Epithelial cell of esophagus (primary cell): ENCODE results near the gene ZNF440.
A peak's percentile ranks its signal among the peaks of the same experiment; 100 is the strongest.

Experiments used
- DNase-seq: peaks from one replicate; pipeline ENCODE4 v3.0.0; 2010; ENCODE audit warnings: low read depth
- H3K4me3 ChIP-seq: 2 replicates; pipeline ENCODE4 v1.5.1; 2011; ENCODE audit warnings: mild to moderate bottlenecking, low read length, control low read depth
- TF ChIP-seq, protein P1 (sequence below): IDR thresholded peaks from 2 replicates; pipeline ENCODE4 v1.5.1; 2011; ENCODE audit warnings: low read depth, mild to moderate bottlenecking, low read length, control low read depth, inconsistent platforms; ENCODE audit not compliant: insufficient read depth; ENCODE audit errors: missing control alignments

ZNF440 gene

DNA sequence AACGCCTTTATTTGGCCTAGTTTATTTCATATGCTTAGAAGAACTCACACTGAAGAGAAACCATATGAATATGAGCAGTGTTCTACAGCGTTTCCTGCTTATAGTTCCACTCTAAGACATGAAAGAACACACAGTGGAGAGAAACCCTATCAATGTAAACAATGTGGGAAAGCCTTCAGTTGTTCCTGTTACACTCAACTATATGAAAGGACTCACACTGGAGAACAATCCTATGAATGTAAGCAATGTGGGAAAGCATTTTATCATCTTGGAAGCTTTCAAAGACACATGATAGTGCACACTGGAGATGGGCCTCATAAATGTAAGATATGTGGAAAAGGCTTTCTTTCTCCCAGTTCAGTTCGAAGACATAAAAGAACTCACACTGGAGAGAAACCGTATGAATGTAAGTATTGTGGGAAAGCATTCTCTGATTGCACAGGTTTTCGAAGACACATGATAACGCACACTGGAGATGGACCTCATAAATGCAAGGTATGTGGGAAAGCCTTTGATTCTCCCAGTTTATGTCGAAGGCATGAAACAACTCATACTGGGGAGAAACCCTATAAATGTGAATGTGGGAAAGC lies 33.5 kb upstream of the ZNF440 start:
- DNase-seq: no peak
- H3K4me3 ChIP-seq: no peak overlapping the region
- TF ChIP-seq, protein P1, sequence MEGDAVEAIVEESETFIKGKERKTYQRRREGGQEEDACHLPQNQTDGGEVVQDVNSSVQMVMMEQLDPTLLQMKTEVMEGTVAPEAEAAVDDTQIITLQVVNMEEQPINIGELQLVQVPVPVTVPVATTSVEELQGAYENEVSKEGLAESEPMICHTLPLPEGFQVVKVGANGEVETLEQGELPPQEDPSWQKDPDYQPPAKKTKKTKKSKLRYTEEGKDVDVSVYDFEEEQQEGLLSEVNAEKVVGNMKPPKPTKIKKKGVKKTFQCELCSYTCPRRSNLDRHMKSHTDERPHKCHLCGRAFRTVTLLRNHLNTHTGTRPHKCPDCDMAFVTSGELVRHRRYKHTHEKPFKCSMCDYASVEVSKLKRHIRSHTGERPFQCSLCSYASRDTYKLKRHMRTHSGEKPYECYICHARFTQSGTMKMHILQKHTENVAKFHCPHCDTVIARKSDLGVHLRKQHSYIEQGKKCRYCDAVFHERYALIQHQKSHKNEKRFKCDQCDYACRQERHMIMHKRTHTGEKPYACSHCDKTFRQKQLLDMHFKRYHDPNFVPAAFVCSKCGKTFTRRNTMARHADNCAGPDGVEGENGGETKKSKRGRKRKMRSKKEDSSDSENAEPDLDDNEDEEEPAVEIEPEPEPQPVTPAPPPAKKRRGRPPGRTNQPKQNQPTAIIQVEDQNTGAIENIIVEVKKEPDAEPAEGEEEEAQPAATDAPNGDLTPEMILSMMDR: no peak

DNA sequence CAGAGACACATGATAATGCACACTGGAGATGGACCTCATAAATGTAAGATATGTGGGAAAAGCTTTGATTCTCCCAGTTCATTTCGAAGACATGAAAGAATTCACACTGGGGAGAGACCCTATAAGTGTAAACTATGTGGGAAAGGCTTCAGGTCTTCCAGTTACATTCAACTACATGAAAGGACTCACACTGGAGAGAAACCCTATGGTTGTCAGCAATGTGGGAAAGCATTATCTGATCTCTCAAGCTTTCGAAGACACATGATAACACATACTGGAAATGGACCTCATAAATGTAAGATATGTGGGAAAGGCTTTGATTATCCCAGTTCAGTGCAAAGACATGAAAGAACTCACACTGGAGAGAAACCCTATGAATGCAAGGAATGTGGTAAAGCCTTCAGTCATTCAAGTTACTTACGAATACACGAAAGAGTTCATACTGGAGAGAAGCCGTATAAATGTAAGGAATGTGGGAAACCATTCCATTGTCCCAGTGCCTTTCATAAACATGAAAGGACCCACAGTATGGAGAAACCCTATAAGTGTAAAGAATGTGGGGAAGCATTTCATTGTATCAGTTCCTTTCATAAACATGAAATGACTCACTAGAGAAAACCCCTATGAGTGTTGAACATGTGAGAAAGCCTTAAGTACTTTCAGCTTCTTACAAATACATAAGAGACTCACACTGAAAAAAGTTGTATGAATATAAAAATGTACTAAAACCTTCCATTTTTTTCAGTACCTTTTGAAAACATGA lies 32.6 kb upstream of the ZNF440 start:
- no peak for DNase-seq
- TF ChIP-seq, protein P1: no peak
- H3K4me3 ChIP-seq: no peak overlapping the region

DNA sequence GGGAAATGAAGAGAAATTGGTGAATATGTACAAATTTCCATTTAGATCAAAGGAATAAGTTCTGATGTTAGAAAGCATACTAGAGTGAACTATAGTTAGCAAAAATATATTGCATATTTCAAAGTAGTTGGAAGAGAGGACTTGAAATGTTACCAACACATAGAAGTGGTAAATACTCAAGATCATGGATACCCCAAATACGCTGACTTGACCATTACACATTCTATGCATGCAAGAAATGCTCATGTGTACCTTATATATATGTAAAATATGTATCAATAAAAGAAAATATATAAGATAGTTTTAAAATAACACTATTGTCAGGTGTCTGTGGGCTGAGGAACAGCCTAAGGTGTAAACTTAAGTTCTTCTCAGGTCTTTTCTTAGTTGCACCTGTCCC lies 30.3 kb upstream of the ZNF440 start:
- H3K4me3 ChIP-seq: no peak overlapping the region
- TF ChIP-seq, protein P1: no peak
- no peak for DNase-seq

DNA sequence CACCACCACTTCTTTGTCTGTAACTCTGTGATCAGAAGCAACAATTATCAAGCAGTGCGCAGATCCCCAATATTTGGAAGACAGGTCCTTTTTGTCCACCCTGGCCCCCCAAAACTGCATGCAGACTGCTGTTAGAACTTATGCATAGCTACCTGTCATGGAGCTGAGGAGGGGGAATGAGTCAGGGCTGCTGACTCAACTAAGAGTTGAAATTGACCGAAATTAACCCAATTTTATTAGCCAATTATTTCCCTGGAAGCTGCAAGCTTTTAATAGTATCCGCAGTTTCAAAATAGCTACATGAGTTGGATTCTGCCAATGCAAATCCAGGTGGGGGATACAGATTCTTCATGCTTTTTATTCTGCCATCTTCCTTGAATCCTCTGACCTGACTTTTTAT lies 29.7 kb upstream of the ZNF440 start:
- no peak overlapping the region for H3K4me3 ChIP-seq
- no peak for DNase-seq
- TF ChIP-seq, protein P1: no peak

DNA sequence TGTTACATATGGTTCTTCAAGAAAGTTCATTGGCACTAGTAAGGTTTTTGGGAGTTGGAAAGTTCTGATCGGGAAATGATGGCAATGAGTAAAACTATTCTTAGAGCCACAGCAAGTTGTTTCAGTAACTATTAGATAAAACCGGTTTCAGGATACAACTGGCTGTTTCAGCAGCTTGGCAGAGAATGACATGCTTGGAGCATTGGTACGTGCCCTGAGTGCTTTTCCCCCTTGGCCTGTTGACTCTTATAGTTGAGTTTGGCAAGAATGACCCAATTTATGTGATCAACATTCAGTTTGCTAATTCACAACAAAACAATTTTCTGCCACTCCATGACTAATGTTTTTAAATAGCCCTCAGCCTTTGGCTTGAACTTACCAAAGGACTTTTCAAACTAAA lies 26.5 kb upstream of the ZNF440 start:
- DNase-seq: no peak
- no peak overlapping the region for H3K4me3 ChIP-seq
- TF ChIP-seq, protein P1: no peak

DNA sequence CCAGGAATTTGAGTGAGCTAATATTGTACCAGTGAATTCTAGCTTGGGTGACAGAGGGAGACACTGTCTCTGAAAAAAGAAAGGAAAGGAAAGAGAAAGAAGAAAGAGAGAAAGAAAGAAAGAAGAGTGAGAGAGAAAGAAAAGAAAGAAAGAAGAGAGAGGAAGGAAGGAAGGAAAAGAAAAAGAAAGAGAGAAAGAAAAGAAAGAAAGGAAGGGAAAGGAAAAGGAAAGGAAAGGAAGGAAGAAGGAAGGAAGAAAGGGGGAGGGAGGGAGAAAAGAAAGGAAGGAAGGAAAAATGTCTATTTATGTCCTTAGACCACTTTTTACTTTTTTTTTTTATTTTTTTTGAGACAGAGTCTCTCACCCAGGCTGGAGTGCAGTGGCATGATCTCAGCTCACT lies 21.1 kb upstream of the ZNF440 start:
- TF ChIP-seq, protein P1: no peak
- no peak for DNase-seq
- H3K4me3 ChIP-seq: no peak overlapping the region

DNA sequence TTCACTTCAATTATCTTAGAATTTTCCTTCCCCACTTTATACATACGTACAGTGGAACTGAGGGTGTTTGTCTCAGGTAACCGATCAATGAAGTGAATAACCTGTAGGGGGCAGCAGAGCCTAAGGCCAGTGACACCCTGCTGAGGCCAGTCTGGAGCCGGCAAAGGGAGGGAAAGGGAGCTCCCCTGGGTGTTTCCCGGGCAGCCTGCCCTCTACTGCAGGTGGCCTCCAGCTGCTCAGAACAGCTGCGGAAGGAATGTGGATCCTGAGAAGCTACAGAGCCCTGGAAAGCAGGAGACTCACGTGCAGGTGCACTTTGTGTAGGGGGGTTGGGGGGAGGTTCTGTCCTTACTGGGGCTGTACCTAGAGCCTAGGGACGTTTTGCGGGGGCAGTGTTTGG lies 16.6 kb upstream of the ZNF440 start:
- TF ChIP-seq, protein P1: peak; percentile 89
- peak; percentile 90 for DNase-seq
- no peak overlapping the region for H3K4me3 ChIP-seq
